ENCODE results near the gene ACTR1A. TPM values are rescaled to one million over a fixed set of nuclear protein-coding genes. Genes with fewer than 3 reads are reported as not detected.

The ACTR1A gene
- total RNA-seq, 1 experiment from 2014 or later = 147 TPM

DNA sequence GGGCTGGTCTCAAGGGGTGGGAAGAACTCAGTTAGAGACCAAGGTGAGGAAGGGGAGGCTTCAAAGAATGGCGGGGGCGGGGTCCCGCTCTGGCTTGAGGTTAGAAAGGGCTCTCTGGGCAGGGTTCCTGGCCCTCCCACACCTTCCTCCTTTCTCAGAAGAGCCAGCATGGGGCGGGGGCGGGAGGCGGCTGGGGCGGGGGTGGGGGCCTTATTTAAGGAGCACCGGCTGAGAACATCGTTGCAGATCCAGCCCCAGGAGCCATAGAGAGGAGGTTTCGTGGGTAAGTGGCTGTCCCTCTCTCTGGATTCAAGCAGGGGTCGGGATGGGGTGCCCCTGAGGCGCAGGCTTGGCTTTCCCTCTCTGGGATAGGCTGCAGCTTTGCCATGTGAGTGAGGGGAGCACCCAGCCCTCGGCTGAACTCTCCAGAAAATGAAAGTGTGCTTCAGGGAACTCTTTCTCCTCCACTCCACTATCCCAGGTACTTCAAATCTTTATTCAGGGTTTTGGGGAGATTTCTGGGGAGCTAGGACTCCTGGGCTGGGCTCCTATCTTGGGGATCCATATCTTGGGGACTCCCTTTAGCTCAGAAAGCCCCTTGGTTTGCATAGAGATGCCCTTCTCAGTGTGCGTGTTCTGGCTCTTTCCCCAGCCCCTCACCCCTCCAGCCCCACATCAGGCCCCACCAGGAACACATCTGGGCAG lies 66.8 kb downstream of the ACTR1A start:
- no peak for ATAC-seq
- no peaks in the 10 kb centered on the region for H3K9me3 ChIP-seq (ENCODE audit: control insufficient read depth, insufficient read depth, low read depth, low read length)
- H3K4me3 ChIP-seq (ENCODE audit: low read depth in 2 of 2, low read length in 2 of 2) = peak overlapping the region in 1 of 2 experiments; percentile 27; a peak in 1 of 4 replicates
- TF ChIP-seq TCF7L2 (IDR thresholded peaks at IDR 0.05; ENCODE audit: low read depth, low read length) (no peak), CTCF (IDR thresholded peaks at IDR 0.05) (no peak), SIN3A (IDR thresholded peaks at IDR 0.05; ENCODE audit: borderline replicate concordance, insufficient read depth, low read depth, low read length) (no peak), REST (IDR thresholded peaks at IDR 0.05; ENCODE audit: insufficient read depth in 1 of 2, low read depth in 2 of 2, low read length in 1 of 2) (no peak), POLR2AphosphoS5 (IDR thresholded peaks at IDR 0.05; ENCODE audit: low read depth, low read length) (no peak)
- no peak overlapping the region for H3K27ac ChIP-seq (ENCODE audit: low read length)
- no TSS peak for BruUV-seq (replicated peaks)
- H3K36me3 ChIP-seq (ENCODE audit: control insufficient read depth, insufficient read depth, low read length) = no peaks in the 10 kb centered on the region; the same call in 1 of the 2 replicates
- ChIA-PET POLR2A (interaction anchor here (0.5 kb wide), 2 partner anchors 193 to 366 kb away, joined by 3 to 4 read pairs; no protein-coding TSS in a partner anchor), CTCF (no interaction called here)
- peaks cover 14% of the 10 kb centered on the region for H3K4me1 ChIP-seq (ENCODE audit: control insufficient read depth, insufficient read depth, low read length)
- intact Hi-C loops (cut with micrococcal nuclease; ENCODE audit: unreplicated experiment) = no loop called here
- DNase-seq (ENCODE audit: low read depth, low spot score) = no peak
- no peaks in the 10 kb centered on the region for H3K27me3 ChIP-seq (ENCODE audit: control insufficient read depth, insufficient read depth, low read length)
- in situ Hi-C loops (cut with HindIII; ENCODE audit: low pct_unique_long_range_greater_than_20kb, low sequenced_read_pairs) = no loop called here

DNA sequence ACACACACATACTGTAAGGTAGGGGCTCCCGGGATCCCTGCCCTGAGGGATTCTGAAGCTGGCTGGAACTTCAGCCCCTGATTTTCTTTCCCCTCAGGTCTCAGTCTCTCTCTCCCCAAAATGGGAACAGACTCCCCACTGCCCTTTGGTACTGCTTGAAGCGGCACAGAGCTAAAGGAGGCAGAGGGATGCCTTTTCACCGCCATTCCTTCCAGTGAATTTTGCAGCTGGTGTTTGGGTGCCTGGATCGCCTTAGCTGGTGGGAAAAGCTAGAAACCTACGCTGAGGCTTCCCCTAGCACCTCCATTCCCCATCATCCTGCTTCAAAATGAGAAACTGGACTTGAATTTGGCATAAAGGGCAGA lies 67.4 kb downstream of the ACTR1A start:
- in situ Hi-C loops (cut with HindIII; ENCODE audit: low pct_unique_long_range_greater_than_20kb, low sequenced_read_pairs) (no loop called here), intact Hi-C loops (cut with micrococcal nuclease; ENCODE audit: unreplicated experiment) (no loop called here)
- ChIA-PET CTCF (interaction anchor here (0.6 kb wide), 1 partner anchor 100 kb away, joined by 3 read pairs; no protein-coding TSS in a partner anchor), POLR2A (interaction anchor here (0.5 kb wide), 1 partner anchor 193 kb away, joined by 3 read pairs; no protein-coding TSS in a partner anchor)
- DNase-seq (ENCODE audit: low read depth, low spot score) = no peak
- Histone ChIP-seq H3K36me3 (ENCODE audit: control insufficient read depth, insufficient read depth, low read length) (no peaks in the 10 kb centered on the region; the same call in 1 of the 2 replicates), H3K4me1 (ENCODE audit: control insufficient read depth, insufficient read depth, low read length) (peaks cover 14% of the 10 kb centered on the region), H3K4me3 (ENCODE audit: low read depth in 2 of 2, low read length in 2 of 2) (peak overlapping the region in 1 of 2 experiments; percentile 10; a peak in 1 of 4 replicates), H3K9me3 (ENCODE audit: control insufficient read depth, insufficient read depth, low read depth, low read length) (no peaks in the 10 kb centered on the region), H3K27ac (ENCODE audit: low read length) (no peak overlapping the region), H3K27me3 (ENCODE audit: control insufficient read depth, insufficient read depth, low read length) (no peaks in the 10 kb centered on the region)
- no peak for TF ChIP-seq CTCF (IDR thresholded peaks at IDR 0.05)
- no peak for TF ChIP-seq POLR2AphosphoS5 (IDR thresholded peaks at IDR 0.05; ENCODE audit: low read depth, low read length)
- TF ChIP-seq SIN3A (IDR thresholded peaks at IDR 0.05; ENCODE audit: borderline replicate concordance, insufficient read depth, low read depth, low read length) = no peak
- no peak for TF ChIP-seq TCF7L2 (IDR thresholded peaks at IDR 0.05; ENCODE audit: low read depth, low read length)
- ATAC-seq = no peak
- BruUV-seq (replicated peaks) = no TSS peak

Data from Panc1 (cell line).